ENCODE measurements around the gene SIRT1.

SIRT1 gene

DNA sequence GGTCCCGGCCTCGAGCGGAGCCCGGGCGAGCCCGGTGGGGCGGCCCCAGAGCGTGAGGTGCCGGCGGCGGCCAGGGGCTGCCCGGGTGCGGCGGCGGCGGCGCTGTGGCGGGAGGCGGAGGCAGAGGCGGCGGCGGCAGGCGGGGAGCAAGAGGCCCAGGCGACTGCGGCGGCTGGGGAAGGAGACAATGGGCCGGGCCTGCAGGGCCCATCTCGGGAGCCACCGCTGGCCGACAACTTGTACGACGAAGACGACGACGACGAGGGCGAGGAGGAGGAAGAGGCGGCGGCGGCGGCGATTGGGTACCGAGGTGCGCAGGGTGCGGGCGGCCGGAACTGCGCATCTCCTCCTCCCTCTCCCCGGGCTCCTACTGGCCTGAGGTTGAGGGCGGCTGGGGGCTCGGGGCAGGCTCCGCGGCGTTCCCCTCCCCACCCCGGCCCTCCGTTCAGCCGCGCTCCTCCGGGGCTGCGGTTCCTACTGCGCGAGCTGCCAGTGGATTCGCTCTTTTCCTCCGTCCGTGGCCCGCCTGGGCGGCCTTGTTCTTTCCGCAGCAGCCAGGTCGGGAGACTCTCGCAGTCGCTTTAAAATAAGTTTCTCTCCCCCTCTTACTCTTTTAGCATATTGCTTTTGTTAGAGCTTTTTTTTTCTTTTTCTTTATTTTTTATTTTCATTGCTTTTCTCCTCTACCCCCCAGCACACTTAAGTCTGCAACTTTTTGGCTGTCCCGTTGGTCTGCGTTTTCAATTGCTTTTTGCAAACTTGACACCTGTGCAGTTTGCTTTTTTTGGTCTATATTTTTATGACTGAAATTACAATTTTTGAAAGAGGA, 600 bp downstream of the SIRT1 start:
- H3K27ac ChIP-seq (ENCODE audit: low read depth, low read length): peak overlapping the region; percentile 83
- peak overlapping the region; percentile 86 for H3K4me3 ChIP-seq (ENCODE audit: low read length)
- no peak overlapping the region for H3K9ac ChIP-seq (ENCODE audit: low read length)
- H3K36me3 ChIP-seq (ENCODE audit: control insufficient read depth, insufficient read depth, low read length): peaks cover 12% of the 10 kb centered on the region
- peaks cover 6% of the 10 kb centered on the region for H3K4me1 ChIP-seq (ENCODE audit: control insufficient read depth, insufficient read depth, low read length)
- no peaks in the 10 kb centered on the region for H3K27me3 ChIP-seq (ENCODE audit: control insufficient read depth, insufficient read depth, low read length)

DNA sequence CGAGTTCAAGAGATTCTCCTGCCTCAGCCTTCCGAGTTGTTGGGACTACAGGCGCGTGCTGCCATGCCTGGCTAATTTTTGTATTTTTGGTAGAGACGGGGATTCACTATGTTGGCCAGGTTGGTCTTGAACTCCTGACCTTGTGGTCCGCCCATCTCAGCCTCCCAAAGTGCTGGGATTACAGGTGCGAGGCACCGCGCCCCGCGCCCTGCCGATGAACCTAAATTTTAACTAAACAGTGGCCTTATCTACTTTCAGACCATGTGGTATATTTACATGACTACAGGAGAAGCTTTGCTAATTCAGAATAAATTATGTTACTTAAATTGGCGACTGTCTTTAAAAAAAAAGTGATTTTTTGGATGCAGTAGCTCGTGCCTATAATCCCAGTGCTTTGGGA, 9.2 kb downstream of the SIRT1 start:
- no peak overlapping the region for H3K9ac ChIP-seq (ENCODE audit: low read length)
- H3K27me3 ChIP-seq (ENCODE audit: control insufficient read depth, insufficient read depth, low read length): no peaks in the 10 kb centered on the region
- H3K36me3 ChIP-seq (ENCODE audit: control insufficient read depth, insufficient read depth, low read length): peaks cover 6% of the 10 kb centered on the region
- no peaks in the 10 kb centered on the region for H3K4me1 ChIP-seq (ENCODE audit: control insufficient read depth, insufficient read depth, low read length)
- H3K27ac ChIP-seq (ENCODE audit: low read depth, low read length): no peak overlapping the region
- H3K4me3 ChIP-seq (ENCODE audit: low read length): no peak overlapping the region

DNA sequence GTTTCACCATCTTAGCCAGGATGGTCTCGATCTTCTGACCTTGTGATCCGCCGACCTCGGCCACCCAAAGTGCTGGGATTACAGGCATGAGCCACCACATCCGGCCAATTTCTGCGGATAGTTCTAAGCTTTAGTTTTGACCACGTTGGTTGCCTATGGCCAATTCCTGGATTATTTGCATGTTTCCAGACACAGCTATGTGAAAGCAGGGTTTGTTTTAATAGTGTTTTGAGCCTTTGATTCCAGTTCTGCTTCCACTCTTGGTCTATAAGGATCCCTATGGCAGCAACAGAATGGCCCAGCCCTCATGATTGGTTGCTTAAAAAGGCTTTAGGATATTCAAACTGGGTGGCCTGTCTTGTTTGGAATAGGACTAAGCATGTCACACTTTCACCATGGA, 19.1 kb downstream of the SIRT1 start:
- H3K36me3 ChIP-seq (ENCODE audit: control insufficient read depth, insufficient read depth, low read length): peaks cover 9% of the 10 kb centered on the region

DNA sequence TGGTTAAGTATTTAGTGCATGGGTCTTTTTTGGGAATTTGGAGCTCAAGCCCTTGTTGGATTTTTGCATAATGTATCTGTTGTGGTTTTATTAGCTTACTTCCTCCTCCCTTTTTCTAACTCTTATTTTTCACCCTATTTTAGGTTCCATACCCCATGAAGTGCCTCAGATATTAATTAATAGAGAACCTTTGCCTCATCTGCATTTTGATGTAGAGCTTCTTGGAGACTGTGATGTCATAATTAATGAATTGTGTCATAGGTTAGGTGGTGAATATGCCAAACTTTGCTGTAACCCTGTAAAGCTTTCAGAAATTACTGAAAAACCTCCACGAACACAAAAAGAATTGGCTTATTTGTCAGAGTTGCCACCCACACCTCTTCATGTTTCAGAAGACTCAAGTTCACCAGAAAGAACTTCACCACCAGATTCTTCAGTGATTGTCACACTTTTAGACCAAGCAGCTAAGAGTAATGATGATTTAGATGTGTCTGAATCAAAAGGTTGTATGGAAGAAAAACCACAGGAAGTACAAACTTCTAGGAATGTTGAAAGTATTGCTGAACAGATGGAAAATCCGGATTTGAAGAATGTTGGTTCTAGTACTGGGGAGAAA, 28.0 kb downstream of the SIRT1 start:
- Histone ChIP-seq H3K4me1 (ENCODE audit: control insufficient read depth, insufficient read depth, low read length) (no peaks in the 10 kb centered on the region), H3K27me3 (ENCODE audit: control insufficient read depth, insufficient read depth, low read length) (no peaks in the 10 kb centered on the region), H3K27ac (ENCODE audit: low read depth, low read length) (no peak overlapping the region), H3K36me3 (ENCODE audit: control insufficient read depth, insufficient read depth, low read length) (peaks cover 17% of the 10 kb centered on the region), H3K4me3 (ENCODE audit: low read length) (no peak overlapping the region), H3K9ac (ENCODE audit: low read length) (no peak overlapping the region)

More for the DNA sequence above, 19.1 kb downstream of the SIRT1 start:
- no peak overlapping the region for H3K27ac ChIP-seq (ENCODE audit: low read depth, low read length)
- no peak overlapping the region for H3K4me3 ChIP-seq (ENCODE audit: low read length)
- H3K4me1 ChIP-seq (ENCODE audit: control insufficient read depth, insufficient read depth, low read length): no peaks in the 10 kb centered on the region
- no peaks in the 10 kb centered on the region for H3K27me3 ChIP-seq (ENCODE audit: control insufficient read depth, insufficient read depth, low read length)
- no peak overlapping the region for H3K9ac ChIP-seq (ENCODE audit: low read length)

DNA sequence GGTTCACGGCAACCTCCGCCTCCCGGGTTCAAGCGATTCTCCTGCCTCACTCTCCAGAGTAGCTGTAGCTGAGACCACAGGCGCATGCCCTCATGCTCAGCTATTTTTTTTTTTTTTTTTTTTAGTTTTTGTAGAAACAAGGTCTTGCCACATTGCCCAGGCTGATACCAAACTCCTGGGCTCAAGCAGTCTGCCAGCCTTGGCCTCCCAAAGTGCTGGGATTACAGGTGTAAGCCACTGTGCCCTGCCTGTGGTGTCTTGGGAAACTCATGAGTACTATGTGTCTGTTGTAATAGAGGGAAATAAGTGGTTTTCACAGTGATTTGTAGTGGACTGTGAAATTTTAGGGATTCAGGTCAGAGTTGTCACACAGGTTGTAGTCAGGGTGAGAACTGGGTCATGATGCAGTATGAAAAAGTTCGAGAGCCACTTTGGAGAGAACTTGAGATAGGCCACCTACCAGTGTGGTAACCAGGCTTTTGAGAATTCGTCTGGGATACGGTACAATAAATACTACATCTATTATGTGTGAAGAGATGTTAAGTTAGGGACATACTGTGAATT, 30.4 kb downstream of the SIRT1 start:
- Histone ChIP-seq H3K27ac (ENCODE audit: low read depth, low read length) (no peak overlapping the region), H3K36me3 (ENCODE audit: control insufficient read depth, insufficient read depth, low read length) (peaks cover 15% of the 10 kb centered on the region), H3K4me3 (ENCODE audit: low read length) (no peak overlapping the region), H3K4me1 (ENCODE audit: control insufficient read depth, insufficient read depth, low read length) (no peaks in the 10 kb centered on the region), H3K27me3 (ENCODE audit: control insufficient read depth, insufficient read depth, low read length) (no peaks in the 10 kb centered on the region), H3K9ac (ENCODE audit: low read length) (no peak overlapping the region)

DNA sequence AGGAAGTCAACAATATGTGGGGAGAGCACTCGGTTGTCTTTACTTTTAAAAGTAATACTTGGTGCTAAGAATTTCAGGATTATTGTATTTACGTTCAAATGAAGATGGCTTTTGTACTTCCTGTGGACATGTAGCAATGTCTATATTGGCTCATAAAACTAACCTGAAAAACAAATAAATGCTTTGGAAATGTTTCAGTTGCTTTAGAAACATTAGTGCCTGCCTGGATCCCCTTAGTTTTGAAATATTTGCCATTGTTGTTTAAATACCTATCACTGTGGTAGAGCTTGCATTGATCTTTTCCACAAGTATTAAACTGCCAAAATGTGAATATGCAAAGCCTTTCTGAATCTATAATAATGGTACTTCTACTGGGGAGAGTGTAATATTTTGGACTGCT, 32.7 kb downstream of the SIRT1 start:
- Histone ChIP-seq H3K27me3 (ENCODE audit: control insufficient read depth, insufficient read depth, low read length) (no peaks in the 10 kb centered on the region), H3K27ac (ENCODE audit: low read depth, low read length) (no peak overlapping the region), H3K4me3 (ENCODE audit: low read length) (no peak overlapping the region), H3K4me1 (ENCODE audit: control insufficient read depth, insufficient read depth, low read length) (no peaks in the 10 kb centered on the region), H3K36me3 (ENCODE audit: control insufficient read depth, insufficient read depth, low read length) (peaks cover 12% of the 10 kb centered on the region), H3K9ac (ENCODE audit: low read length) (no peak overlapping the region)

DNA sequence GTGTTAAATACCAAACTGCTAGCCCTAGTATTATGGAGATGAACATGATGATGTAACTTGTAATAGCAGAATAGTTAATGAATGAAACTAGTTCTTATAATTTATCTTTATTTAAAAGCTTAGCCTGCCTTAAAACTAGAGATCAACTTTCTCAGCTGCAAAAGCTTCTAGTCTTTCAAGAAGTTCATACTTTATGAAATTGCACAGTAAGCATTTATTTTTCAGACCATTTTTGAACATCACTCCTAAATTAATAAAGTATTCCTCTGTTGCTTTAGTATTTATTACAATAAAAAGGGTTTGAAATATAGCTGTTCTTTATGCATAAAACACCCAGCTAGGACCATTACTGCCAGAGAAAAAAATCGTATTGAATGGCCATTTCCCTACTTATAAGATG, 33.2 kb downstream of the SIRT1 start:
- Histone ChIP-seq H3K9ac (ENCODE audit: low read length) (no peak overlapping the region), H3K27ac (ENCODE audit: low read depth, low read length) (no peak overlapping the region), H3K27me3 (ENCODE audit: control insufficient read depth, insufficient read depth, low read length) (no peaks in the 10 kb centered on the region), H3K4me3 (ENCODE audit: low read length) (no peak overlapping the region), H3K36me3 (ENCODE audit: control insufficient read depth, insufficient read depth, low read length) (peaks cover 9% of the 10 kb centered on the region), H3K4me1 (ENCODE audit: control insufficient read depth, insufficient read depth, low read length) (no peaks in the 10 kb centered on the region)

DNA sequence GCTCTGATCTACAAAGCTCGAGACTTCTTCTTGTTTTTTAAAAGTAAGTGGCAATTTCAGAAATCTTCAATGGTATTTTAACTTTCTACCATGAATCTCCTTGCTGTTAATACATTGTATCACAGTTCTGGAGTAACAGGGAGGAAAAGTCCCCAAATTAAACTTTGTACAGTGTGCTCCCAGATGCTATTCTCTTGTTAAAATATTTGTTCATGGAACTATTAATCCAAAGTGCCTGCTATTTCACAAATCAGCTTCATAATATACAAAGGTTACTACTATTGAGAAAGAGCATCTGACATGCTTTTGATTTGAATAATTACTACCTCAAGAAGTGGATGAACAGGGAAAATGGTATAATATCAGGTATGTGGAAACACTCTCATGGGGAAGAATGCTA, 36.6 kb downstream of the SIRT1 start:
- no peaks in the 10 kb centered on the region for H3K36me3 ChIP-seq (ENCODE audit: control insufficient read depth, insufficient read depth, low read length)
- no peak overlapping the region for H3K9ac ChIP-seq (ENCODE audit: low read length)
- H3K4me3 ChIP-seq (ENCODE audit: low read length): no peak overlapping the region
- no peaks in the 10 kb centered on the region for H3K27me3 ChIP-seq (ENCODE audit: control insufficient read depth, insufficient read depth, low read length)
- no peaks in the 10 kb centered on the region for H3K4me1 ChIP-seq (ENCODE audit: control insufficient read depth, insufficient read depth, low read length)
- H3K27ac ChIP-seq (ENCODE audit: low read depth, low read length): no peak overlapping the region

DNA sequence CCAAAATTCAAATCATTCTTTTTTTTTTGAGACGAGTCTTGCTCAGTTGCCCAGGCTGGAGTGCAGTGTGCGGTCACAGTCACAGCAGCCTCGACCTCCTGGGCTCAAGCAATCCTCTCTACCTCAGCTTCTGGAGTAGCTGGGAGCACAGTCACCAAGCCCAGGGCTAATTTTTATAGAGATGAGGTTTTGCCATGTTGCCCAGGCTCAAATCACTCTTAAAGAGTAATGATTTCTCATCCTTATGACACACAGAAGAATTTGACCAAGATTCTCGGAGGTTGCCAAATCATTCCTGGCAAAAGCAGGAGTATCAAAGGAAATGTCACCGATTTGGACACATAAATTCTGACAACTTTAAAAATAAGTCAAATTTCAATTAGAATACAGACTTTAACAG, 39.1 kb downstream of the SIRT1 start:
- Histone ChIP-seq H3K4me3 (ENCODE audit: low read length) (no peak overlapping the region), H3K4me1 (ENCODE audit: control insufficient read depth, insufficient read depth, low read length) (no peaks in the 10 kb centered on the region), H3K27me3 (ENCODE audit: control insufficient read depth, insufficient read depth, low read length) (no peaks in the 10 kb centered on the region), H3K27ac (ENCODE audit: low read depth, low read length) (no peak overlapping the region), H3K36me3 (ENCODE audit: control insufficient read depth, insufficient read depth, low read length) (no peaks in the 10 kb centered on the region), H3K9ac (ENCODE audit: low read length) (no peak overlapping the region)

DNA sequence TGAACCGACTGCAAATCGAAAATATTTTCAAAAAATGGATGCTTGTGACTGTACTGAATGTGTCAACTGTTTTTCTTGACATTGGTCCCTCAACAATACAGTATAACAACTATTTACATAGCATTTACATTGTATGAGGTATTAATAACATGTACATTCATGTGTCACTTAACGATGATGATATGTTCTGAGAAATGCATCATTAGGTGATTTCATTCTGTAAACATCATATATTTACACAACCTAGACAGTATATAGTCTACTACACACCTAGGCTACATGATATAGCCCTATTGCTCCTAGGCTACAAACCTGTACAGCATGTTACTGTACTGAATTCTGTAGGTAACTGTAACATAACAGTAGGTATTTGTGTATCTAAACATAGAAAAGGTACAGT, 39.7 kb downstream of the SIRT1 start:
- H3K36me3 ChIP-seq (ENCODE audit: control insufficient read depth, insufficient read depth, low read length): no peaks in the 10 kb centered on the region
- no peaks in the 10 kb centered on the region for H3K27me3 ChIP-seq (ENCODE audit: control insufficient read depth, insufficient read depth, low read length)
- no peak overlapping the region for H3K9ac ChIP-seq (ENCODE audit: low read length)
- H3K4me3 ChIP-seq (ENCODE audit: low read length): no peak overlapping the region
- H3K27ac ChIP-seq (ENCODE audit: low read depth, low read length): no peak overlapping the region
- H3K4me1 ChIP-seq (ENCODE audit: control insufficient read depth, insufficient read depth, low read length): no peaks in the 10 kb centered on the region

DNA sequence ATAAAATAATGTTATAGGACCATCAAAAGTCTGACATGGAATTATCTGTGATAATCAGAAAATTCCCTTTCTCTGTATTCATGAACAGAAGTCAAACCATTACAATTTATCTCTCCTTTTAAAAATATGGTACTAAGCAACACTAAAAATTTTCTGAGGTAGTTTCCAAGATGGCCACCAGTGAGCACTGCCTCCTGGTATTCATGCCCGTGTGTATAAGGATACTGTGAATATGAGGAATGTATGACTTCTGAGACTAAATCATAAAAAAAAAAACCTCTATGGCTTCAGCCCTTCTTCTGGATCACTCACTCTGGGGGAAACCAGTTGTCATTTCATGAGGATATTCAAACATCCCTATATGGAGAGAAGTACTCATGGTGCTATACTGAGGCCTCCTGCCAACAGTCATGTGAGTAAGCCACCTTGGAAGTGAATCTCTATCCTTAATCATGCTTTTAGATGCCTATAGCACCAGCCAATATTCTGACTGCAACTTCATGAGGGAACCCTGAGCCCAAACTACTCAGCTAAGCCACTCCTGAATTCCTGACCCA, 41.1 kb downstream of the SIRT1 start:
- Histone ChIP-seq H3K36me3 (ENCODE audit: control insufficient read depth, insufficient read depth, low read length) (no peaks in the 10 kb centered on the region), H3K27me3 (ENCODE audit: control insufficient read depth, insufficient read depth, low read length) (no peaks in the 10 kb centered on the region), H3K4me3 (ENCODE audit: low read length) (no peak overlapping the region), H3K9ac (ENCODE audit: low read length) (no peak overlapping the region), H3K27ac (ENCODE audit: low read depth, low read length) (no peak overlapping the region), H3K4me1 (ENCODE audit: control insufficient read depth, insufficient read depth, low read length) (no peaks in the 10 kb centered on the region)

DNA sequence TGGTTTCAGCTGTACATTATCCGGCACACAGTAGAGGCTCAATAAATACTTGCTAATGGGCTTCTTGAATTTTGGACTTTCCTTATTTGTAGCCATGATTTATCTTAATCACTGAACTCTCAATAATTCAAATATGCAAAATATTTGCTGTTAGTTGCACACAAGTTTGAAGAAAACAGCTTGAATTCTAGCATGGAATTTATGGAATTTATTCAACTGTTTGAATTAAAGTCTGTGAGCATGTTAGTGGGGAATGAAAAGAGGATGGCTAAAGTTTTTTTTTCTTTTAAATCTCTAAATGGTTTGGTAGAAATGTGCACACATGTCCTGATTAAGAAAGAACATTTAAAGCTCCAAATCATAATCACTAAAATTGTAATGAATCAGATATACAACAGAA, 42.5 kb downstream of the SIRT1 start:
- H3K4me3 ChIP-seq (ENCODE audit: low read length): no peak overlapping the region
- H3K36me3 ChIP-seq (ENCODE audit: control insufficient read depth, insufficient read depth, low read length): peaks cover 4% of the 10 kb centered on the region

More for the DNA sequence above, 42.5 kb downstream of the SIRT1 start:
- no peaks in the 10 kb centered on the region for H3K27me3 ChIP-seq (ENCODE audit: control insufficient read depth, insufficient read depth, low read length)
- no peaks in the 10 kb centered on the region for H3K4me1 ChIP-seq (ENCODE audit: control insufficient read depth, insufficient read depth, low read length)
- H3K9ac ChIP-seq (ENCODE audit: low read length): no peak overlapping the region
- H3K27ac ChIP-seq (ENCODE audit: low read depth, low read length): no peak overlapping the region

All from rectal smooth muscle tissue (tissue), 1 donor.